Tongue (tissue), 2 donors: ENCODE data around the gene COBL. TPM values are rescaled to one million over a fixed set of nuclear protein-coding genes. Genes with fewer than 3 reads are reported as not detected.

Experiments used
- DNase-seq: peaks from one replicate; pipeline ENCODE4 v3.0.0-alpha.2; 2015
- total RNA-seq: library from RNA; depleted of rRNA; stranded (reverse); fragments of >200 nt; gene quantifications from one replicate; pipeline ENCODE4 v1.2.3, GENCODE V29; 2014

The COBL gene
- total RNA-seq, 1 donor from 2014 or later: 87.7 TPM

GRCh38 chr7:51114501-51114900 lies 202.1 kb downstream of the COBL start:
- DNase-seq: no peak

DNA sequence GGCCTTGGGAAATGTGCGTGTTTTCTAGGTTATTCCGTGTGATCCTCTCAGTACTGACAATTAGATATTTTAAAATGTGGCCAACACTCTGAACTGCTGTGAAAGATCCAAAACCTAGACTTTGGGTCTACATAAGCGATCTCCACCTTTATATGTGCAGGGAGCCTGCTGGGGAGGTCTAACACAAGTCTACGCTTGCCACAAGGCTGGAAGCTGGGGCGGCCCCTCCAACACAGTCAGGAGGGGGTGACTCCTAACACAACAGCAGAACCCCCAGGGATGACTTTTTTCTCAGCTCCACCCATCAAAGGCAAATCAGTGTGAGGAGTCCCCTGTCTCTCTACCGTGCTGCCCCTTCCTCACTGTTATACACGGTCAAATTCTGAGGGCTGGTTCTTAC lies 202.6 kb downstream of the COBL start:
- DNase-seq: no peak

GRCh38 chr7:51113560-51113959 lies 203.0 kb downstream of the COBL start:
- DNase-seq: no peak

- DNase-seq: no peak
Measured at GRCh38 chr7:51111241-51111940, 205.2 kb downstream of the COBL start.

DNA sequence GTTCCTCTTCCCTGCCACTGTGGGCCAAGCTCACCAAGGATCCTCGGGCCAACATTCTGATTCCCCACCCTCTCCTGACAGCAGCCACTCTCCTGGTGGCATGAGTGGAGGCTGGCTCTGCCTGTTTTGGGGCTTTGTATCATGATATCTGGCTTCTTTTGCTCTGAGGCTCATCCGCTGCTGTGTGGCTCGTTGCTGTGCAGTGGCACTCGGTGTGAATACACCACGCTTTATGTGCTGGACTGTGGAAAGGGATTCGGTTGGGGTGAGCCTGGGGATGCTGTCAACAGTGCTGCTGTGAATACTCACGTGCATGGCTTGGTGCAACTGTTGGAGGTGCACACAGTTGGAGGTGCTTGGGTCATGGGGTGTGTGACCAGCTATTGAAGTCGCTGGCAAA lies 208.5 kb downstream of the COBL start:
- DNase-seq: no peak

DNA sequence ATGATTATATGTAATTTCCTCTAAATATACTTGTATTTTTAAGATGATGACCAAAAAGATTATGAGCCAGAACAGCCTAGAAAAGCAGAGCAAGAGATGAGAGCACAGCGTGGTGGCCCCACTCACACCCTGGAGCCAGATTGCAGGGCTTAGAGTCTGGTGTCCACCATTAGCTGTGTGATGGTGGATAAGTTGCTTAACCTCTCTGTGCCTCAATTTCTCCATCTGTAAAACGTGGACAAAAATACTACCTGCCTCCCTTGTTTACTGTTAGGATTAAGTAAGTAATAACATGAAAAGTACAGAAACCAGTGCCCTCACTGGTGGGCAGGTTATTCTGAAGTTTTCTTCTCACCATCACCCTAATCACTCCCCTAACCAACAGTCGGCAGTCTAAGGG lies 212.3 kb downstream of the COBL start:
- no peak for DNase-seq

GRCh38 chr7:51103718-51104117 lies 212.9 kb downstream of the COBL start:
- DNase-seq: no peak

DNA sequence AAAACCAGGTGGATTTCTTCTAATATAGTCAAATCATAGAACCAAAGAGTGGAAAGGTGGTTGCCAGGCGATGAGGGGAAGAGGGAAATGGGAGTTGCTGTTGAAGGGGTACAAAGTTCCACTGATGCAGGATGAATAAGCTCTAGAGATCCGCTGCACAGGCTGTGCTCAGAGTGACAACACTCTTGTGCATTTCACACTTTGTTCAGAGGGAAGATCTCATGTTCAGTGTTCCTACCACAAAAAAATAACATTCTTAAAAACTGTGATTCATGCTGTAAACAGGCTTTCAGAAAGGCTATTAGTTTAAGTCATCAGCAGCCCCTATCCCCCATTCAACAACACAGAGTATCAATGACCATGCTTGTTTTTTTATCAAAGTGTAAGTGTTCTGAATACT lies 213.8 kb downstream of the COBL start:
- DNase-seq: no peak

GRCh38 chr7:51101111-51101757 lies 215.4 kb downstream of the COBL start:
- no peak for DNase-seq

- DNase-seq: no peak
Measured at GRCh38 chr7:51090411-51090810, 226.2 kb downstream of the COBL start.

- DNase-seq: no peak
Measured at GRCh38 chr7:51085034-51085692, 231.4 kb downstream of the COBL start.

- DNase-seq: no peak
Measured at GRCh38 chr7:51084121-51084520, 232.5 kb downstream of the COBL start.

- no peak for DNase-seq
Measured at GRCh38 chr7:51082940-51083533, 233.6 kb downstream of the COBL start.

DNA sequence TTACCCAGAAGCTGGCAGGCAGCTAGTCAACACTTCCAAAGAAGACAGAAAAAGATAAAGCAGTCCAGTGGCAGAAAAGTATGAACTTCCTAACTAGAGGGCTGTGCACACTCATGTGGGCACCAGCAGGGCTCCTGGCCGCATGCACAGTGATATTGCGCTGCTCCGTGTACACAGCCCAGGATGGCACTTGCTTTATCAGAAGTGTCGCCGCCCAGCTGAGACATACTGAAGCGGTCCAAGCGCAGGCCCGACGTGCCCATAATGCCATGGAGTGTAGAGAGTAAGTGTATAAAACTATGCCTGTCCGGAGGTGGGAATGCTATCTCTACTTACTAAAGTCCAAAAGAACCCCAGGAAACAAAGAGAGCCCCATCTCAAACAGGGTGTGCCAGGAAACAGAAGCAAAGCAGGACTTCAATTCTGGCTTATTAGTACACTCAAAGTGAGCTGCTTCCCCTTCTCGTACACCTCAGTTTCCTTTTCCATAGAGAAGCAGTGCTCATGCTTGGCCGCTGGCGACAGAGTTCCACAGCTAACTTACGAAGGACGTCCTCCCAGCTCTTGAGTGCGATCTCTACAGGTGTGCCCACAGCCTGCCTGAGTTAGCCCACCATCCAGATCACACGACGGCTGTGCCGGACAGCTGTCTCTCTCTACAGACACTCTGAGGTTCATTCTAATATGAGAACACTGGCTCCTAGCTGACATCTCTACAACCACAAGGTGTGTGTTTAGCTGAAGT lies 234.3 kb downstream of the COBL start:
- no peak for DNase-seq

- no peak for DNase-seq
Measured at GRCh38 chr7:51081270-51081890, 235.2 kb downstream of the COBL start.

GRCh38 chr7:51080622-51081269 lies 235.9 kb downstream of the COBL start:
- peak; percentile 32 for DNase-seq

DNA sequence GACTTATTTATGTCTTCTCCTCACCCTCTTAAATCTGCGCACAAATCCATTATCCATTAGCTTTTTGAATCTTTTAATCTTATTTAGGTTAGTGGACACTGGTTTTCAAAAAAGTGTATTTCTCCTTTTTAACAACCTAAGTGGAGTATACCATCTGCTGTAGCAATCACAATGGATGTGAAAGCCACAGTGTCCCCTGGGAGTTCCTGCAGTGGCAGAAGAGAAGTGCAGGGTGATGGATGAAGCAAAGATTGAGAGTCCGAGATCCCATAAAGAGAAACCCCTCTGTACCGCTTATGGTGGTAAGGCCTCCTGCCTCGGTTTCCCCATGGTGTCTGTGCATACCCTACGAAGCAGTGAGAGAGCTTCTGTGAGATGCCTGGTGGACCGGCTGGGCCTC lies 236.4 kb downstream of the COBL start:
- no peak for DNase-seq

- DNase-seq: no peak
Measured at GRCh38 chr7:51079494-51079893, 237.1 kb downstream of the COBL start.

DNA sequence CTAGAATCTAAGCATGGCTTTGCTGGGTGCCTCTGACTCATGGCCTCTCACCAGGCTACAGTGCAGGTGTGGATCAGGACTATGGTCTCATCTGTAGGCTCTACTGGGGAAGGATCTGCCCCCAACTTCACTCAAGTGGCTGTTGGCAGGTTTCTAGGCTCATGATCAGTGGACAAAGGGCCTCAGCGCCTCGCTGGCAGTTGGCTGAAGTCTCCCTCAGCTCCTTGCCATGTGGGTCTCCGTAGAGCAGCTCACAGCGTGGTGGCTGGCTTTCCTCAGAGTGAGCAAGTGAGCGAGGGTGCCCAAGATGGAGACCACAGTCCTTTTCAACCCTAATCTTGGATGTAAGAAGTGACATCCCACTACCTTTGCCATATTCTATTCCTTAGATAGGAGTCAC lies 238.0 kb downstream of the COBL start:
- no peak for DNase-seq

- DNase-seq: no peak
Measured at GRCh38 chr7:51077987-51078370, 238.6 kb downstream of the COBL start.

DNA sequence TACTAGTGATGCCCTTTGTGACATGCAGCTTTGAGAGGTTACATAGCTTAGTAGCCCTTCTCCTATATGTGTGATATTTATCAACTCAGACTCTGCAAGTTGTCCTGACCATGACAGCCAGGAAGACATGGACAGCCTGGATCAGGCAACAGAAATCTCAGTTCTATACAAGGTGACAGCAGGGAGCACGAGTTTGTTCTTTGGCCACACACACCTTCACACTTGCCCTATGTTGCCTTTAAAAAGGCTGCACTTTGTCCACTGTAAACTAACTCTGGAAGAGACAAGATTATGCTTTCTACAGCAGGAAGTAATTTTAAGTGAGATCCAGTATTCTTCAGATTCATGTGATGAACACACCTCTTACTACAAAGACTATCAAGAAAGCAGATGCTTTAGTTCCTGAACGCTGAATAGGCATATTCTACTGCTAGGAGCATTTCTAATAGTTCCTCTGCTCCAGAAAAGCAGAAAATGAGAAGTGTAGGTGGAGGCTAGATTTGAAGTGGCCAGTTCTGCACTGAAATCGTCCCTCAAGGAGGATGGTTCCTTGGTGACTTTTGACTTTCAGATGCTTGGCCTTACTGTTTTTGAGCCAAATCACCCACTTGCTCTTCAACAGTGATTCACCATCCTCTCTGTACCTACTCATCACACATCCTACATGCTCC lies 239.2 kb downstream of the COBL start:
- DNase-seq: no peak
